ENCODE measurements around the gene MEA1. TPM values are rescaled to one million over a fixed set of nuclear protein-coding genes. Genes with fewer than 3 reads are reported as not detected.

MEA1 gene
- polyA plus RNA-seq, 1 experiment = 86.5 TPM

DNA sequence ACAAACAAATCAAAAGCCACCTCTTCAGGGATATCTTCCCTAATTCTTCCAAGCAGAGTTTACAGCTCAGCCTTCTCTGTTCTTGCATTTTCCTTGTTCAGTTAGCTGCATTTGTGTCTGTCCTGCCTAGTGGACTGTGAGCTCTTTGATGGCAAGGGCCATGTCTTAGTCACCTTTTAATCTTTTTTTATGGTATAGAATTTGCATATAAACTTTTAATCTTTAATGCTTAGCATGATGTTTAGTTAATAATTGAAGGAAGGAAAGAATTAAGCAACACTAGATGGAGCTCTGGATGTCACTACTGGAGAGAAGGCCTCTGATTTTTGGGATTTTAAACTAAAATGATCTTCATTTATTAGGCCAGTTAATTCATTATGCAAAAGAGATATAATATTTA, 17.2 kb downstream of the MEA1 start:
- Histone ChIP-seq H3K27ac (ENCODE audit: low read depth, low read length) (no peak overlapping the region), H3K27me3 (ENCODE audit: control insufficient read depth, insufficient read depth, low read length) (no peaks in the 10 kb centered on the region), H3K4me3 (ENCODE audit: low read depth, low read length) (no peak overlapping the region), H3K9me3 (ENCODE audit: control insufficient read depth, insufficient read depth, low read length) (no peaks in the 10 kb centered on the region)
- peak; percentile 35 for TF ChIP-seq CTCF (IDR thresholded peaks at IDR 0.05; ENCODE audit: low read depth, low read length)
- no peak for DNase-seq (ENCODE audit: low read depth, low spot score)
- CTCF ChIA-PET = interaction anchor here (1.0 to 1.1 kb wide), 4 partner anchors 10 to 67 kb away, joined by 3 to 7 read pairs (median 4); partner anchors contain the start of gene CNPY3
- POLR2A ChIA-PET = no interaction called here

GRCh38 chr6:42993445-42993844, 20.3 kb downstream of the MEA1 start:
- Histone ChIP-seq H3K4me3 (ENCODE audit: low read depth, low read length) (no peak overlapping the region), H3K27me3 (ENCODE audit: control insufficient read depth, insufficient read depth, low read length) (no peaks in the 10 kb centered on the region), H3K9me3 (ENCODE audit: control insufficient read depth, insufficient read depth, low read length) (no peaks in the 10 kb centered on the region), H3K27ac (ENCODE audit: low read depth, low read length) (no peak overlapping the region)
- no peak for TF ChIP-seq CTCF (IDR thresholded peaks at IDR 0.05; ENCODE audit: low read depth, low read length)
- CTCF ChIA-PET = no interaction called here
- no peak for DNase-seq (ENCODE audit: low read depth, low spot score)
- POLR2A ChIA-PET = no interaction called here

DNA sequence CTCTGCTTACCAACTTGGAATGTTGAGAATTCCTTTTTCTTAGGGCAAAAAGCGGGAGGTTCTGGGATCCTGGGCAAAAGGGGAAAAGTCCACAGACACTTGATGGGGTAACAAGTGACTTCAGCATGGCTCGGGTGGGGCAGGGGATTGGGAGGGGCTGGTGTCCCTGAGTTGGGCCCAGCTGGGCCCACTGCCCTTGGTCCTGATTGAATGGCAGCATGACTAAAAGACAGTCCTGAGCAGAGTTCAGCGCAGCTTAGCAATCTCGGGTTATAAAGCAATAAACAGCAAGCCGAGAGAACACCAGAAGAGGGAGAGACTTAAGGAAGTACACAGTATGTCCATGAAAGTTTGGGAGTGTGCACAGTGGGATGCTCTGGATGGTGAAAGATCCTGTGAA, 23.8 kb downstream of the MEA1 start:
- H3K27me3 ChIP-seq (ENCODE audit: control insufficient read depth, insufficient read depth, low read length) = no peaks in the 10 kb centered on the region
- TF ChIP-seq CTCF (IDR thresholded peaks at IDR 0.05; ENCODE audit: low read depth, low read length) = no peak
- H3K4me3 ChIP-seq (ENCODE audit: low read depth, low read length) = no peak overlapping the region
- CTCF ChIA-PET = no interaction called here
- POLR2A ChIA-PET = no interaction called here
- no peak overlapping the region for H3K27ac ChIP-seq (ENCODE audit: low read depth, low read length)
- no peaks in the 10 kb centered on the region for H3K9me3 ChIP-seq (ENCODE audit: control insufficient read depth, insufficient read depth, low read length)
- no peak for DNase-seq (ENCODE audit: low read depth, low spot score)

GRCh38 chr6:42988486-42989020, 25.2 kb downstream of the MEA1 start:
- POLR2A ChIA-PET = interaction anchor here (0.6 kb wide), 1 partner anchor 597 kb away, joined by 8 read pairs; no protein-coding TSS in a partner anchor
- Histone ChIP-seq H3K9me3 (ENCODE audit: control insufficient read depth, insufficient read depth, low read length) (no peaks in the 10 kb centered on the region), H3K27ac (ENCODE audit: low read depth, low read length) (no peak overlapping the region), H3K27me3 (ENCODE audit: control insufficient read depth, insufficient read depth, low read length) (no peaks in the 10 kb centered on the region), H3K4me3 (ENCODE audit: low read depth, low read length) (no peak overlapping the region)
- CTCF ChIA-PET = interaction anchor here (1.5 kb wide), 1 partner anchor 87 kb away, joined by 4 read pairs; no protein-coding TSS in a partner anchor
- no peak for TF ChIP-seq CTCF (IDR thresholded peaks at IDR 0.05; ENCODE audit: low read depth, low read length)
- DNase-seq (ENCODE audit: low read depth, low spot score) = no peak

DNA sequence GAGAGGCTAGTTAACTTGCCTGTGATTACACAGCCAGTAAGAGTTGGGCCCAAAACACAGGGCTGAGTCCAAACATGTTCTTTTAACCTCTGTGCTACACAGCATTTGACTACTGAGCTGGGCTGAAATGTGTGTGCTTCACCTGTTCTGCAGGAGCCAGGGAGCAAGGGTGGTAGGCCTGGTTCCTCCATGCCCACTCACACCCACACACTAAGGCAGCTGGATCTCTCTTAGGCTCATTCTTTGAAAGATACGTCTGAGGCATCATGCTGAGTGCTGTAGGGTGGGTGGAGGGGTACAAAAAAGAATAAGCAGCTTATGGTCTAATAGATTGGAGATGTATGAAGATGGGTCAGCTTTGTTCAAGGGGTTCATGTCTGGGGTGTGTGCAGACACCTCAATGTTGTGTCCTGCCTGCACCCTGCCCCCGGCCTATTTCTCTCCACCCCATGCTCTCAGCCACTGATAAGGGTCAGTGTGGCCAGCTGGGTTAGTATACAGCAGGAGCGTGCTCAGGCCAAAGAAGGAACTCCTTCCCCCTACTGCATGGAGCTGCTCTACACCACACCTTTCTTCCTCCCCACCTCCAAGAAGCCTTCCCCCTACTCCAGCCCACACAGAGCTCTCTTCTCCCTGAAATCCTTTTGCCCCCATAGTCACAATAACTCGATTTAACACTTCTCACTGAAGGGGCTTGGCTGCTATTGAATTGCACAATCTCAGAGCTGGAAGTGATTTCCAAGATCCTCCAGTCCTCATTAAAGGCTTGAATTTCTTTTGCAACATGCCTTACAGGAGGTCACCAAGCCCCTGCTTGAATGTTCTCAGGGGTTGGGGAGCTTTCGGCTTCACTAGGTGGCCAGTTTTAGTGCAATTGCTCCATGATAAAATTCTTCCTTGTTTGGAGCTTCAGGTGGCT, 26.0 kb downstream of the MEA1 start:
- Histone ChIP-seq H3K9me3 (ENCODE audit: control insufficient read depth, insufficient read depth, low read length) (no peaks in the 10 kb centered on the region), H3K4me3 (ENCODE audit: low read depth, low read length) (no peak overlapping the region), H3K27ac (ENCODE audit: low read depth, low read length) (no peak overlapping the region), H3K27me3 (ENCODE audit: control insufficient read depth, insufficient read depth, low read length) (no peaks in the 10 kb centered on the region)
- DNase-seq (ENCODE audit: low read depth, low spot score) = no peak
- ChIA-PET CTCF (interaction anchor here (0.8 to 1.5 kb wide), 2 partner anchors 19 to 87 kb away, joined by 3 to 4 read pairs; no protein-coding TSS in a partner anchor), POLR2A (interaction anchor here (0.6 kb wide), 1 partner anchor 598 kb away, joined by 8 read pairs; no protein-coding TSS in a partner anchor)
- TF ChIP-seq CTCF (IDR thresholded peaks at IDR 0.05; ENCODE audit: low read depth, low read length) = no peak

Measured in AG04450 (cell line).